ENCODE data around the gene GAB2.
"Not testable (repeated sequence)": the region's sequence is repeated elsewhere in the genome, so short reads cannot be mapped to it uniquely, and the experiment has no call there.

GAB2 gene

DNA sequence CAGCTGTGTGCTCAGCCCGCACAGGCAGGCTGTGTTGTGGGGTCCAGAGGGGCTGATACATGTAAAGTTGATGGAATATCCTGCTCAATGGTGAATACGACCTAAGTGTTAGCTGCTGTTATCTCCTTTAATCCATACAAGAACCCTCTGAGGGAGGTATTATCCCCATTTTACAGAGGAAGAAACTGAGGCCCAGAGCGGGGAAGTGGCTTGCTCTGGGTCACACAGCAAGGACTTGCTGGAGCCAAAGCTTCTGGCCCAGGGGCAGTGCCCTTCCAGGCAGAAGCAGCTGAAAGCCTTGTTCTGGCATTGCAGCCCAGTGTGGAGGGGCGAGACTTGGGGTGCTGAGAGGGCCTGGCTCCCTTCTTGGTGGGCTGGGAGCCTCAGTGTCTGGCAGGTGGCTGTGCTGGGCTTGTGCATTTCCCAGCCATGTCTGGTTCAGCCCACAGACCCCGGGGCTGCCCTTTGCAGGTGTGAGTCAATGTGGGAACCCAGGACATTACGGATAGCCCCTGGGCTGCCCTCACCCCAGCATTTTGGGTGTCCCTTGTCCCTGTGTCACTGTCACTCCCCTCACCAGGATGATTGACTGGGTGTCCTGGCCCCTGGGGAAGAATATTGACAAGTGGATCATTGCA lies 218.5 kb downstream of the GAB2 start:
- DNase-seq, result no peak

DNA sequence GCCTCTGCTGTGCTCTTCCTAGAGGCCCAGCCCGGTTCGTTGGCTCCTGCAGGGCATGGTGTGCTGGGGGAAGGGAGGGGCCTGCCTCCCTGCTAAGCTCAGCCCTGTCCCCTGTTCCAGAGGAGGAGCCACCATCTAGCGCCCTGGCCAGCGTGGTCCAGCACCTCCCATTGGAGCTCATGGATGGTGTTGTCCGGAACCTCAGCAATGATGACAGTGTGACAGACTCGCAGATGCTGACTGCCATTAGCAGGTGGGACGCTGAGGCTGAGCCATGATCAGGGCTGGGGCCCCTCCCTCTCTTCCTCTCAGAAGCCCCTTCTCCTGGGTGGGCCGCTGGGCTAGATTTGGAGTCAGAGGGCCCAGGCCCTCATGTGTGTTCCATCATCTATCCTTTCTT lies 219.8 kb downstream of the GAB2 start:
- DNase-seq, result no peak

DNA sequence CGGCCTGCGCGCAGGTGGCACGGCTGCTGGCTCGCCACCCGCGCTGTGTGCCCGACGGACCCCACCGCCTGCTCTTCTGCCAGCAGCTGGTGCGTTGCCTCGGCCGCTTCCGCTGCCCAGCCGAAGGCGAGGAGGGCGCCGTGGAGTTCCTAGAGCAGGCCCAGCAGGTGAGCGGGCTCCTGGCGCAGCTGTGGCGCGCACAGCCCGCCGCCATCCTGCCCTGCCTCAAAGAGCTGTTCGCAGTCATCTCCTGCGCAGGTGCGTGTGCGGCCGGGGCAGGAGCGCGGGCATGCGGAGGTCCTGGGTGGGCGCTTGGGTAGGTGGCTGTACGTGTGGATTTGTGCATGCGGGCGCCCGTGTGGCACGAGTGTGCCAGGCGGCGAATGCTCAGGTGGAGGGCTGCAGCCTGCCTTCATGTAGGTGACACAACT lies 220.9 kb downstream of the GAB2 start:
- no peak for DNase-seq

DNA sequence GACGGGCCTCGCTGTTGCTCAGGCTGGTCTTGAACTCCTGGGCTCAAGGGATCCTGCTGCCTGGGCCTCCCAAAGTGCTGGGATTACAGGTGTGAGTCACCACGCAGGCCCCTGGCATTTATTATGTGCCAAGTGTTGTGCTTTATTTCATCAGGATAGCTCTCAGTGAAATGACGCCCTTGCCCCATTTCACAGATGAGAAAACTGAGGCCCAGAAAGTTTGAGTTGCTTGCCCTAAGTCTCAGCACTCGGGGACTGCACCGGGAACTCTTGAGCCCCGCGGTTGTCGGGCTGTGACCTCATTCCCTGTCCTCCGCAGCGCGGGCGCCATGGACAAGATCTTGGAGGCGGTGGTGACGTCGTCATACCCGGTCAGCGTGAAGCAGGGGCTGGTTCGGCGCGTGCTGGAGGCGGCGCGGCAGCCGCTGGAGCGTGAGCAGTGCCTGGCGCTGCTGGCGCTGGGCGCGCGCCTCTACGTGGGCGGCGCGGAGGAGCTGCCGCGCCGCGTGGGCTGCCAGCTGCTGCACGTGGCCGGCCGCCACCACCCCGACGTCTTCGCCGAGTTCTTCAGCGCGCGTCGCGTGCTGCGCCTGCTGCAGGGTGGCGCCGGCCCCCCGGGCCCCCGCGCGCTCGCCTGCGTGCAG lies 221.6 kb downstream of the GAB2 start:
- DNase-seq, result no peak

DNA sequence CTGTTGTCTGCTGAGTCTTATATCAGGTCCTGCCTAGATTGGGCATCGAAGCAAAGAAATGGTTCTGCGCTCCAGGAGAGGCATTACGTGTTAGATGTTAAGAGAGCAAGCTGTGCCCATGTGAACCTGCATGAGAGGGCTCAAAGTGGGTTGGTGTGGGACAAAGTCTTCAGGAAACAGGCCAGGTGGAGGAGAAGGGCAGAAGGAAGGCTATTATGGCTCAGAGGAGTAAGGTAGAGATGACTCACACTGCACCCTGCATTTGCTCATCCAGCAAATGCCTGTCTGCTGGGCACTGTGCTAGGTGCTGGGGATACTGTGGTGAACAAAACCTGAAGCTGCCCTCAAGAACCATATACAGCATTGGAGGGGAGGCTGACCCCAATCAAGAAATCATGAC lies 223.1 kb downstream of the GAB2 start:
- no peak for DNase-seq

DNA sequence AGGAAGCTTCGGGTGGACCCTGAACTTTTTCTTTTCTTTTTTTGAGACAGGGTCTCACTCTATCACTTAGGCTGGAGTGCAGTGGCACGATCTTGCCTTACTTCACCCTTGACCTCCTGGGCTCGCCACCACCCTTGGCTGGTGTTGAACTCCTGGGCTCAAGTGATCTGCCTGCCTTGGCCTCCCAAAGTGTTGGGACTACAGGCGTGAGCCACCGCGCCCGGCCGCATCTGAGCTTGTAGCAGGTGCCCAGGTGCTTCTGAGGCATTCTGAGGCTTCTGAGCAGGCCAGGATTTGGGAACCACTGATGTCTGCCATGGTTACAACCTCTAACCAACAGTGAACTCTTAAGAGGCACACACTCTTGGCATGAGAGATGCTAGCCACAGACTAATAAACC lies 223.8 kb downstream of the GAB2 start:
- no peak for DNase-seq

DNA sequence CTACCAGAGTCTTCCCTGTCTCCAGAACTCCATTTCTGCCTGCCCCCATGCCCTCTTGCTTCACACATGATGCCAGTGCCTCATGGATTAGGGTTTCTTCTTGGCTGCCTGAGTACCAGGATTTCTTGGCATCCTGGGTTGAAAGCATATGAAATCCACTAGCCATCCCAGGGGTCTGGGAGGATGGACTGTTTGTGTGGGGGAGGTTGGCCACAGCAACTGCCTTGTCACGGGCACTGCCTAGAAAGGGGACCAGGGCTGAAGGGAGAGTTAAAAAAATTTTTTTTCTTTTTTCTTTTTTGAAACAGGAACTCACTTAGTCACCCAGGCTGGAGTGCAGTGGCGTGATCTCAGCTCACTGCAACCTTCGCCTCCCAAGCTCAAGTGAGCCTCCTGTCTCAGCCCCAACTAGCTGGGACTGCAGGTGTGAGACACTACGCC lies 224.7 kb downstream of the GAB2 start:
- no peak for DNase-seq

DNA sequence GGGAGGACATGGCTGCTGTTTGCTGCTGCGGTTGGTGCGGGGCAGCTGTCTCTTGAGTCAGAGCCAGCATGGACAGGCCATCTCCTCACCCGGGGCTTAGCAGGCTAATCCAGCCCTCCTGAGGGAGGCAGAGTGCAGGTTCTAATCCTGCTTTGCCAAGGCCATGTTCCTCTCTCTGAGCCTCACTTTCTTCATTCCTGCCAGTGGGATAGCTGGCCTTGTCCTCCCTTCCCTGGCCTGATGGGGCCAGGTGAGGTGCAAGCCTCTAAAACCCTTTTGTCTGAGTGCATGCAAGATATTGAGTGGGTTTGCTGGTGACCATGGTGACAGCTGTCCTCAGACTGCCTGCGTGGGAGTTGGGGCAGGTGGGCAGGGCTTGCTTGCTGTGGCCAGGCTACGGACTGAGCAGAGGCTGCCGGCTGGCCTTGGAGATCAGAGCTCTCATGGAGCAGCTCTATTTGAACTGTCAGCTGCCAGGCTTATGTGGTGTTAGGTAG lies 225.3 kb downstream of the GAB2 start:
- no peak for DNase-seq

DNA sequence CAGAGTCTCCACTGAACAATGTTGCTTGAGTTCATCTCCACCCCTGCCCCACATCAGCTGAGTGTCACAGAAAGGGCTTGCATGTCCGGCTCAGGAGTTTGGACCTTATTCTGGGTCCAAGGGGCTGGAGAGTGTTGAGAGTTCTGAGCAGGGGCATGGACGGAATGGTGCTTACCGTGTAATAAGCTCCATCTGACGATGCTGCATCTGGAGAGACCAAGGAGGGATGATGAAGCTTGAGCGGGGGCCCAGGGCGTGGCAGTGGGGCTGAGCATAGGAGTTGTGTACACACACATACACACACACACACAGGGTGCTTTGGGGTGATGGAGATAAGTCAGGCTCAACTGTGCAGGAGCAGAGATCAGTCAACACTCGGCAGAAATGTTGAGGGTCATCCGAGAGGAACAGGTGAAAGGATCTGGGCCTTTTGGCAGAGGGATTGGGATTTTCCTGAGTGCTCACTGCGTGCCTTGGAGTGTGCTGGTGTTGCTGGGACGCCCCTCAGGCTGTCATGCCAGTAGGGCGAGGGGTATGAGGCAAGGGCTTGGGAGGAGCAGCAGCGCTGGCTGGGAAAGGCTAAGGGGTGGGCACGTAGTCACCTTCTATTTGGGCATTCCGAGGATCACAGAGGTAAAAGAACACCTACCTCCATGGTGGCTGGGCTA lies 226.6 kb downstream of the GAB2 start:
- DNase-seq, result no peak

DNA sequence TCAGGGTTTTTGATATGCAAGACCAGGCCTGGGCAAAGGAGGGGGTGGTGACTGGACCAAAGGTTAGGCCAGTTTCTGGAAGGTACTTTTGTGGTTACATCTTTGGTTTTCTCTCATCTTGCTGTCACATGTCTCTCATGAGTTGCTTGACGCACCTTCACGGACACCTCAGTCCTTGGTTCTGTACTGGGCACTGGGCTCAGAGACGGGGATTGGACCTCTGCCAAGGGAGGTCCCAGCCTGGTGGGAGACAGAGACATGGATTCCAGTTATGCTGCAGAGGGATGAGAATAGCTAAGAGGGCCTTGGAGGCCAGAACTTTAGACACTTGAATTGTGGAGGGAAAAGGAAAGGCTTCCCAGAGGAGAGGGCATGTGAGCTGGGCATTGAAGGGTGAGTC lies 227.2 kb downstream of the GAB2 start:
- no peak for DNase-seq

DNA sequence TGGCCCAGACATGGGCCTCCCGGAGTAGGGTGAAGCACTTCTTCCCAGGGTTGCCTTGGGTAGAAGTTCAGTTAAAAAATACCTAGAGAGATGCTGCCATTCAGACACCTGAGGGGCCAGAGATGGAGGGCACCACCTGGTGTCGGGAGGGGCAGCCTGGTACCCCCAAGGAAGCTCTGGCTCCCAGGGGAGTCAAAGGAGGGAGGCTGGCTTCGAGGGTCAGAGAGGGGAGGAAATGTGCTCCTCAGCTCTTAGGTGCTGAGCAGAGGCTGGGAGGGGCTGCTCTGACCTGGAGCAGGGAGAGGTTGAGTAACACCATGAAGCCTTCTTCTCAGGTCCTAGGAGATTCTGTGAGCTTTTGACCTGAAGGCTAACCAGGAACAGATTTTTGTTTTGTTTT lies 227.8 kb downstream of the GAB2 start:
- DNase-seq, result no peak

DNA sequence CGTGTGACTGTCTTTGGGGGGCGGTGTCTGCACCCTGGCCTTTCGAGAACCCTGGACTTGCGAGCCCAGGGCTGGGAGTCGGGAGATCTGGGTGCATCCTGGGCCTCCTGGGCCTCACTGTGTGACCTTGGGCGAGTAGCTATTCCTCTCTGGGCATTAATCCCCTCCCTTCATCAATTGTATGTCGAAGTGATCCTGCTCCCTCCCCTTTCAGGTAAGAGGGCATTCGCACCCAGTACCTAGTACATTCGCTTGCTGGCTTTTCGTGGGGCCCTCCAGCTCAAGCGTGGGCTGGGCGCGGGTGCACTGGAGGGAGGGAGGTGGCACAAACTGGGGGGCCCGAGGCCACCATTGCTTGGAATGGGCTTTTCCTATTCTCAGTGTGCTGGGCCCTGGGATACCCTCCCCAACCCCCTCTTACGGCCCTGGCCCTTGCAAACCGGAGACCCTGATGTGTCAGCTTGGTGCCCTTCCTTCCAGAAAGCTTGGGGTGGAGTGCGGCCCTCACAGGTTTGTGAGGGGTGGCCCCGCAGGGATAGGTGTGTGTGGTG lies 228.4 kb downstream of the GAB2 start:
- no peak for DNase-seq

DNA sequence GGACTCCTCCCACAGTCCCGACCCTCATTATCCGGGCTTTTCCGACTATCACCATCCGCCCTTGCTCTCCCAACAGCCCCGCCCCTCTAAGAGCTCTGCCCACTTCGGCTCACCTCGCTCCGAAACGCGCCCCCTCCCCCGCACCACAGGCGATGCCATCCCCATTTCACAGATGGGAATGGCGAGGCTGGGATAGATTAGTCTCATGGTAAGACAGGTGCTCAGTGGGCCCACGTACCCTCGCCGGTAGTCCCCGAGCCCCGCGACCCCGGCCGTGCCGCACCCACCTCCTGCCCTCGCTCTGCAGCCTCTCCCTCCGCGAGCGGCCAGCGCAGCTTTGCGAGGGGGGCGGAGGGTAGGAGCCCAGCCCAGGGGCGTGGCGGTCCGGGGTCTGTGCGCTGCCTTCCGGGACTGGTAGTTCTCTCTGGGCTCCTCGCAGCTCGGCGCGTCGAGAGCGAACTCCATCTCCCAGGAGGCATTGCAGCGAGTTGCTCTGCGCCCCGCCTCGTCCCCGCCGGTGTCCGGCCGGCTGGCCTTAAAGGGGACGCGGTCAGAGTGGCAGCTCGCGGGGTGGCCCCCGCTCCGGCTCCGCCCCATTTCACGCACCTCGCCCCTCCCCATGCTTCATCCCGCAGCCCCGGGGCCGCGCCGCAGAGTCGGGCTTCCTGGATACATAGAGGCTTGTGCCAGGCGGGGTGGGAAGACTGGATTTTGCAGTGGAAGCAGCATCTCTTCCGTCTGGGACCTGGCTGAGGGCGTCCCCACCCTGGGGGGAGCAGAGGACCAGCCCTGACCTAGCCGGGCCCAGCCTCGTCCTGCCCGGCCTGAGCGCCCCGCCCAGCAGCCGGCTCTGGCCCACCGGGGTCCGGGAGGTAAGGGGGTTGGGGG lies 229.1 kb downstream of the GAB2 start, which contains the start of the genes KCTD21 and USP35:
KCTD21 (minus strand) TSS at position 341 of the 888 bp plus-strand sequence. CDS start 14,072 bp downstream, outside the sequence.
USP35 (plus strand) TSS at position 634 of the 888 bp plus-strand sequence. CDS start 7,327 bp downstream, outside the sequence.
- peak; percentile 95 to 98 for DNase-seq

DNA sequence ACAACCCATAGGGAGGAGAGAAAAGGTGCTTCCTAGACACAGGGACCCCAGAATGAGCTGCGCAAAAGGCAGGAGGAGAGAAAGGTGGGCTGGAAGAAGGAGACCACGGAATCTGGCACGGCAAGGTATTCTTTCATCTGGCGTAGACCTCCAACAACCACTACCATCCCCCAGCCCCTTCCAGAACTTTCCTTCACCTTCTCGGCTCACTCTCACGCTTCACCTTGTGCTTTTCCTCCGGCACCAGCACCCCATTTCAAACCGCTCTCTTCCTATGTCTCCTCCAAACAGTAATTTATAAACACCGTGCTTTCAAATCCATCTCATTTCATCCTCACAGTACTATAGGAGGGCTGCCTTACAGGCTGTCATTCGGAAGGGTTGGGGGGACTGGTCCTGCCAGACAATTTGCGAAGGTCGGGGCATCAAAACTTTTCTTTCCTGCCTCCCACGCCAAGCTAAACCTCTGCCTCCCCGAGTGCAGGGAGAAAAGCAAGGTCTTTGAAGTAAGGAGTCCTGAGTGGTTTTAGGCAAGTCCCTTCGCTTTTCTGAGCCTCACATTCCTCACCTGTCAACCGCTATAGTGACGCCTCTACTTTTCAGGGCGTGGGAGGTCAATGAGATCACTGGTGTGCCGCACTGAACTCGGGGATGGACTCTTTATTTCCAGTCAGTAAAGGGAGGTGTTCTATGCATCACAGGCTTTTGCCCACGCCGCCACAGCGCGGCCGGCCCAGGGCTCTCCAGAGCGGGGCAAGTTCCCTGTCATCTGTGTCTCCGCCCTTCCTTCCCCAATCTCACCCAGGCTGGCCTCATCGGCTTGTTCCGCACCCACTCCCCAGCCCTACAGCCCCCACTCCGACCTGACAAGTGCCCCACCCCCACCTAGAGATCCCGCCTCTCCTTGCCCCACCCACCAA lies 230.0 kb downstream of the GAB2 start:
- peak in 1 of 2 experiments; percentile 91 for DNase-seq

DNA sequence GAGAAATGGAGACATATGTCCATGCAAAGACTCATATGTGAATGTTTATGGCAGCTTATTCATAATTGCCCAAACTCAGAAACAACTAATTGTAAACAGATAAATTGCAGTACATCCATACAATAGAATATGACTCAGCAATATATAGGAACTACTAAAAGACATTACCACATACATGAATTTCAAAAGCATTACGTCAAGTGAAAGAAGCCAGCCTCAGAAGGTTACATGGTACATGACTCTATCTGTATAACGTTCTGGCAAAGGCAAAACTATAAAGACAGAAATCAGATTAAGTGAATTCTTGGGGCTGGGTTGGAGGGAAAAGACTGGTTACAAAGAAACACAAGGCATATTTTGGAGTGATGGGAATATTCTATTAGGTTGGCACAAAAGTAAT lies 236.4 kb downstream of the GAB2 start:
- peak in 1 of 2 experiments; percentile 2 for DNase-seq

DNA sequence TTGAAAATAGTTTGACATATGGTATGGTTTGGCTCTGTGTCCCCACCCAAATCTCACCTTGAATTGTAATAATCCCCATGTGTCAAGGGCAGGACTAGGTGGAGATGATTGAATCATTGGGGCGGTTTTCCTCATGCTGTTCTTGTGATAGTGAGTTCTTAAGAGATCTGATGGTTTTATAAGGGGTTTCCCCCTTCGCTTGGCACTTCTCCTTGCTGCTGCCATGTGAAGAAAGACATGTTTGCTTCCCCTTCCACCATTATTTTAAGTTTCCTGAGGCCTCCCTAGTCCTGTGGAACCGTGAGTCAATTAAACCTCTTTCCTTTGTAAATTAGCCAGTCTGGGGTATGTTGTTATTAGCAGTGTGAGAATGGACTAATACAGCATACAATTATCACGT lies 236.9 kb downstream of the GAB2 start:
- no peak for DNase-seq

DNA sequence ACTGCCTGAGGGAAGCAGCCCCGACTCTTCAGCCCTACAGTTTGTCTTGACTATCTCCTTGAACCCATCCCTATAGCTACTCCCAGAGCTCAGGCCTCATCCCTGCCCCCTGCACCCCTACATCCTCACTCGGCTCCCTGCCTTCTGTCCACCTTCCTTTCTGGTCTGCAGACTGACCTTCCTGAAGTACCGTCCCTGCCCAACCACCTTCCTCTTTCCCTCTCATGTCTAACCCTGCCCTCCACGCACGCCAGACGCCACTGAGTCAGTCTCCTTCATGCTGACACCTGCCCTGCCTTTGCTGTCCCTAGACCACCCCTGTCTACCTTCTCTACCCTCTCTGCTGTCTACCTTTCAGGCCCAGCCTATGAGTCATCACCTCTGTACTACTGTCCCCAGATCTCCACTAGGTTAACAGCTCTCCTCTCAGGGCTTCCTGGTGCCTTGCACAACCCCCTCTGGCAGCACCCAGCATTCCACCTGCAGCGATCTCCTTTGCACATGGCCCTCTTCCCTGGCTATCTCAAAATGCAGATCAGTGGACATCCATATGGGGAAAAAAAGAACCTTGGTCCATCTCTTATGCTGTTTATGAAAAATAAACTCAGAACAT lies 238.1 kb downstream of the GAB2 start:
- DNase-seq, result no peak

DNA sequence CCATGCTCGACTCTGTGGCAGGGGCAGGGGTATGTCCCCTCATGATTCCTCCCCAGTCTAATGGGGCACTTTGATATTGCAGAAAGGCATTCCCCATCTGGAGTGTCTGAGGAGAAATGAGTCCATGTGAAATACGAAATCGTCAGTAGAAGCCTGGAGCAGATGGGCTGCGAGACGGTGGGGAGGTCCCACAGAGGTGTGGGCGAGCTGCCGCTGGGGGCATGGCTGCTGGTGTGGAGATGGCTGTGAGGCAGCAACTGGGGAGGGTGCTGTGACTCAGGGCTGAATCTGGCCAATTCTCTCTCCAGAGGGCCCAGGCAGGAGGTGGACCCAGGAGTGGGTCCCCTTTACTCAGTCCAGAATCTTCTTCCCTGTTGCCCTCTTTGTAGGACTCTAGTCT lies 240.4 kb downstream of the GAB2 start:
- DNase-seq, result no peak

DNA sequence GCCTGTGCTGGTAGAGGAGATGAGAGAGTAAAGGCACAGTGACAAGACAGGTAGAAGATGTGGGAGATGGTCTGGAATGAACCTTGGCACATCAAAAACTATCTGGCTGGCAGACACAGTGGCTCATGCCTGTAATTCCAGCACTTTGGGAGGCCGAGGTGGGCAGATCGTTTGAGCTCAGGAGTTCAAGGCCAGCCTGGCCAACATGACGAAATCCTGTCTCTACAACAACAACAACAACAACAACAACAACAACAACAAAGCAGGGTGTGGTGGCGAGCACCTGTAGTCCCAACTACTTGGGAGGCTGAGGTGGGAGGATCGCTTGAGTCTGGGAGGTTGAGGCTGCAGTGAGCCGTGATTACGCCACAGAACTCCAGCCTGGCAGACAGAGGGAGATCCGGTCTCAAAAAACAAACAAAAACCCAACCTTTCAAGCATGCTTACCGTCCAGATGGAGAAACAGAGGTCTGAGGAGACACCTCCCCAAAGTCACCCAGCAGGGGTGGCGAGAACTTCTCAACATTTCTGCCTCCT lies 240.9 kb downstream of the GAB2 start:
- no peak for DNase-seq

DNA sequence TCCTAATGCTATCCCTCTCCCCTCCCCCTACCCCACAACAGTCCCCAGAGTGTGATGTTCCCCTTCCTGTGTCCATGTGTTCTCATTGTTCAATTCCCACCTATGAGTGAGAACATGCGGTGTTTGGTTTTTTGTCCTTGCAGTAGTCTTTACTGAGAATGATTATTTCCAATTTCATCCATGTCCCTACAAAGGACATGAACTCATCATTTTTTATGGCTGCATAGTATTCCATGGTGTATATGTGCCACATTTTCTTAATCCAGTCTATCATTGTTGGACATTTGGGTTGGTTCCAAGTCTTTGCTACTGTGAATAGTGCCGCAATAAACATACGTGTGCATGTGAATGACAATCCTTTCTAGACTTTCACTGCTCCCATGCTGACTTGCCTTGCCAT lies 241.8 kb downstream of the GAB2 start:
- DNase-seq, result not testable (repeated sequence)

DNA sequence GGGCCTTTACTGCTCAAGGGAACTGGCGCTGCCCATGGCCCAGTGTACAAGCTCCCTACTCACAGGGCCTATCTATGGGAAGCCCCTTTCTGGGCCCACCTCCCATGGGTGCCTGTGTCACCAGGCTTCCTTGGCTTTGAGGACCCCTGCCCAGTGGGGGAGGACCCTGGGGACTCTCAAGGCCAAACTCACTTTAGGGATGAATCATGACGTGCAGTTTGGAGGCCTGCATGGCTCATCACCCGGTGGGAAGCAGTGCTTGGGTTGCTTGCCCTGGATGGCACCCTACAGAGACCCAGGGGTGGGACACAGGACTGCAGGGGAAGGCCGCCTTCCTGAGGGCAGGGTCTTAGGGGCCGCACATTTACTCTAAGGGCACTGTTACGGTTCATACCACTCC lies 245.7 kb downstream of the GAB2 start:
- DNase-seq, result no peak

Measured in Kasumi-1 (cell line).